Activated CD8-positive, alpha-beta T cell treated with anti-CD3 and anti-CD28 coated beads for 36 hours (primary cell): ENCODE results near the gene S100A7. TPM values are rescaled to one million over a fixed set of nuclear protein-coding genes. Genes with fewer than 3 reads are reported as not detected.

ENCODE experiments used
- ATAC-seq: fragments of 200-7000 bp; cut with Tn5 transposase; one replicate; pipeline ENCODE4 v1.10.0; 2021; ENCODE audit warnings: mild to moderate bottlenecking, moderate library complexity
- CTCF ChIA-PET: fragments of 350-600 bp; sonication (Branson Sonifier 250); formaldehyde crosslinking; loops from one replicate; lab custom pipeline; 2021; ENCODE audit warnings: antibody characterized with exemption; lab: Charles Lee
- POLR2A ChIA-PET: fragments of 350-600 bp; sonication (Branson Sonifier 250); formaldehyde crosslinking; loops from one replicate; lab custom pipeline; 2021; ENCODE audit warnings: antibody characterized with exemption; lab: Charles Lee
- DNase-seq: peaks from one replicate; pipeline ENCODE4 v3.0.0-alpha.2; 2020
- H3K27ac Mint-ChIP-seq: one replicate; pipeline ENCODE4 v1.8.0; 2021; ENCODE audit warnings: mild to moderate bottlenecking, mixed read lengths
- H3K27me3 Mint-ChIP-seq: one replicate; pipeline ENCODE4 v1.8.0; 2021; ENCODE audit warnings: mixed read lengths
- H3K36me3 Mint-ChIP-seq: one replicate; pipeline ENCODE4 v1.8.0; 2021; ENCODE audit warnings: low read depth, mixed read lengths
- H3K4me1 Mint-ChIP-seq: one replicate; pipeline ENCODE4 v1.8.0; 2021; ENCODE audit warnings: low read depth, mixed read lengths
- H3K4me3 Mint-ChIP-seq: one replicate; pipeline ENCODE4 v1.8.0; 2021; ENCODE audit warnings: mild to moderate bottlenecking, moderate library complexity, mixed read lengths
- H3K9me3 Mint-ChIP-seq: one replicate; pipeline ENCODE4 v1.8.0; 2021; ENCODE audit warnings: mixed read lengths
- CTCF ChIP-seq: fragments of 200-600 bp; IDR thresholded peaks from one replicate; pipeline ENCODE4 v1.8.0; 2022; ENCODE audit warnings: antibody characterized with exemption, mild to moderate bottlenecking
- intact Hi-C: fragments of 100-400 bp; cut with micrococcal nuclease; formaldehyde crosslinking; loops from one replicate; pipeline ENCODE4 v1.10.0; 2022
- total RNA-seq, 2 experiments: library from RNA; stranded (reverse); gene quantifications; one replicate each; pipeline ENCODE4 v1.2.3, GENCODE V29; 2021

Gene S100A7
- total RNA-seq, 2 experiments from 2014 or later = not detected

DNA sequence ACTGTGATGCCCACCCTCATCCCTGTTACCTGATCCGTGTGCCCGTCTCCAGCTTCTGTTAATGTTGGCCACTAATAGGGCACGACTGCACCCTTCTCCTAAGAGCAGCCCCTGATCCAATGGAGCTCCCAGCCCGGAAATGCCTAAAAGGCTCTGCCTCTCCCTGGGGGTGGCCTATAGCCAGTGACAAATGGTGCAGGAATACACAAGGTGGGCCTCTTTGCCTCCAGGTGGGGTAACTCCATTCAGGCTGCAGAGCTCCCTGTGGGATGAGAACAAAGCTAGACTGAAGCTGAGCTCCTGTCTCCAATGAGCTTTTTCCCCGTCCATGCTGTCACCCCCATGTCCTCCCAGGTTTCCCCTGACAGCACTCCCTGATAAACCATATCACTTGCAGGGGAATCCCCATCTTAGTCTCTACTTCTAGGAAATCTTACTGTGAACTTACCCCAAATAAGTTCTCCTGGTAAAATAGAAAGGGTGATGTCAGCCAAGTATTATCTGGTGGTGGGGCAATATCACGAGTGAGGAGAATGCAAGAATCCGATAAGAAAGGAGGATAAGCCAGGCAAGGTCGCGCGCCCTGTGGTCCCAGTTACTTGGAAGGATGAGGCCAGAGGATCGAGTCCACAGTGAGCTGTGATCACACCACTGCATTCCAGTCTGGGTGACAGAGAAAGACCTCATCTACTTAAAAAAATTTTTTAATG is 25.6 kb downstream of the S100A7 start:
- ChIA-PET POLR2A (no interaction called here), CTCF (no interaction called here)
- no peaks in the 10 kb centered on the region for H3K36me3 Mint-ChIP-seq
- H3K27ac Mint-ChIP-seq = no peak overlapping the region
- intact Hi-C loops = no loop called here
- TF ChIP-seq CTCF = no peak
- ATAC-seq (no peak), DNase-seq (no peak)
- H3K4me3 Mint-ChIP-seq = no peak overlapping the region
- H3K27me3 Mint-ChIP-seq = peaks cover 11% of the 10 kb centered on the region
- H3K4me1 Mint-ChIP-seq = no peaks in the 10 kb centered on the region
- H3K9me3 Mint-ChIP-seq = no peaks in the 10 kb centered on the region

DNA sequence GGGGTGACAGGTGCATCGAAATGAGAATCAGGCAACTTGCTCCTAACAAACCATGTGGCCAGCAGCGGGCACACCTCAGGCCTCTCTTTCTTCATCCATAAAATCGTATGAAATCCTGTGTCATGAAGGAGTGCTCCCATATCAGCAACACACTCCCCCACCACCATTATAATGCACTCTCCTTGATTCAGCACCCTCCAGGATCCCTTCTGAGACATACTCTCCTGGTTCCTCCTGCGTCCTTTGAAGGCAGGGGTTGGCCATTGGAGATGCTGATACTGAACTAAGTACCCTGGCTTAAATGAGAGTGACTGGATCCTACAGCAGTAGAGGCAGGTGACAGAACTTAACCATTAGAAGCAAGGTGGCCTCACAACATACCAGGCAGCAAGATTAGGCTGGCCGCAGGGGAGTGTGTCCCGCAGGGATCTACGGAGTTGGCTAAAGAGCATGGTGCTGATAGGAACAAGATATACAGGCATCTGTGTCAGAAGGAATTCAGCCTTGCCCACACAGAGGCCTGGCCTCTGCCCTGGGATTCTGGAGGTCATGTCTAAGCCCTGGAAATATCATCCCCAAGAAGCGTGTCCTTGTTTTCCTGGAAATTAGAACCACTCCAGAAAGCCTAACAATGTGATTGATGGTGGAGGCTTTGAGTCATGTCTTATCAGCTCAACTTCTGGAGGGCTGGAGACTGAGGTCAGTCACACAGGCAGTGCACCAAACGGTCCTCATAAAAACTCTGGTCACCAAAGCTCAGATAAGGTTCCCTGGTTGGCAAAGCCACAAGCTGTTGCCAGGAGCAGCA is 27.4 kb downstream of the S100A7 start:
- H3K4me3 Mint-ChIP-seq = no peak overlapping the region

DNA sequence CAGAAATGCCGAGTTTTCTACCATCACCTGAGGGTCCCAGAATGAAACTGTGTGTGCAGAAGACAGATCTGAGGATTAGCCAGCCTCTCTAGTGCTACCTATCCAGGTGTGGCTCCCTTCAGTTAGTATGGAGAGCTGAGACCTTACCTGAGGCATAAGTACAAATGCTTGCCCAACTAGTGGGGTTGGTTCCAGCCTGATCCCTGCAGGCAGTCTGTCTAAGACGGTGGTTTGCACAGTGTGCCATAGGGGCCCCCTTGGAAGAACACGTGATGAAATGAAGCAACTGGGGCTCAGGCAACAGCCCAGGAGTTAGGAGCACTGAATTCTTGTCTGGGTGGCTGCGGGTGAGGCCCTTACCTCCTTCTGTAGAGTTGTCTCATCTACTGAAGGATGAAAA is 28.5 kb downstream of the S100A7 start:
- intact Hi-C loops = no loop called here
- no peak for TF ChIP-seq CTCF
- Mint-ChIP-seq H3K27ac (no peak overlapping the region), H3K4me1 (no peaks in the 10 kb centered on the region), H3K27me3 (peaks cover 3% of the 10 kb centered on the region), H3K36me3 (no peaks in the 10 kb centered on the region), H3K9me3 (no peaks in the 10 kb centered on the region), H3K4me3 (no peak overlapping the region)
- ChIA-PET POLR2A (no interaction called here), CTCF (no interaction called here)
- ATAC-seq (no peak), DNase-seq (no peak)

More for the DNA sequence above, 27.4 kb downstream of the S100A7 start:
- CTCF ChIA-PET = no interaction called here
- H3K27me3 Mint-ChIP-seq = peaks cover 7% of the 10 kb centered on the region
- no peaks in the 10 kb centered on the region for H3K4me1 Mint-ChIP-seq
- no peak for TF ChIP-seq CTCF
- DNase-seq = no peak
- no peak overlapping the region for H3K27ac Mint-ChIP-seq
- intact Hi-C loops = no loop called here
- POLR2A ChIA-PET = no interaction called here
- no peaks in the 10 kb centered on the region for H3K9me3 Mint-ChIP-seq
- no peaks in the 10 kb centered on the region for H3K36me3 Mint-ChIP-seq
- ATAC-seq = no peak

GRCh38 chr1:153431427-153431826 is 29.0 kb downstream of the S100A7 start:
- Mint-ChIP-seq H3K27me3 (peaks cover 3% of the 10 kb centered on the region), H3K27ac (no peak overlapping the region), H3K9me3 (no peaks in the 10 kb centered on the region), H3K4me1 (no peaks in the 10 kb centered on the region), H3K4me3 (no peak overlapping the region), H3K36me3 (no peaks in the 10 kb centered on the region)
- TF ChIP-seq CTCF = no peak
- POLR2A ChIA-PET = no interaction called here
- intact Hi-C loops = no loop called here
- DNase-seq = no peak
- no peak for ATAC-seq
- CTCF ChIA-PET = no interaction called here

- Mint-ChIP-seq H3K4me3 (no peak overlapping the region), H3K4me1 (no peaks in the 10 kb centered on the region), H3K36me3 (no peaks in the 10 kb centered on the region), H3K9me3 (no peaks in the 10 kb centered on the region), H3K27ac (no peak overlapping the region), H3K27me3 (peaks cover 2% of the 10 kb centered on the region)
- ATAC-seq (no peak), DNase-seq (no peak)
- CTCF ChIA-PET = no interaction called here
- TF ChIP-seq CTCF = no peak
- intact Hi-C loops = no loop called here
- POLR2A ChIA-PET = no interaction called here
Measured at GRCh38 chr1:153431002-153431401, 29.4 kb downstream of the S100A7 start.
